ENCODE measurements around the gene EIF3A. TPM values are rescaled to one million over a fixed set of nuclear protein-coding genes. Genes with fewer than 3 reads are reported as not detected.

Gene EIF3A
- total RNA-seq, 1 experiment from 2014 or later = 82.6 TPM

GRCh38 chr10:119006451-119007210 is 74.0 kb downstream of the EIF3A start:
- DNase-seq (ENCODE audit: low read depth) = peak; percentile 86

GRCh38 chr10:119005362-119006043 is 75.1 kb downstream of the EIF3A start:
- DNase-seq (ENCODE audit: low read depth) = peak; percentile 39

DNA sequence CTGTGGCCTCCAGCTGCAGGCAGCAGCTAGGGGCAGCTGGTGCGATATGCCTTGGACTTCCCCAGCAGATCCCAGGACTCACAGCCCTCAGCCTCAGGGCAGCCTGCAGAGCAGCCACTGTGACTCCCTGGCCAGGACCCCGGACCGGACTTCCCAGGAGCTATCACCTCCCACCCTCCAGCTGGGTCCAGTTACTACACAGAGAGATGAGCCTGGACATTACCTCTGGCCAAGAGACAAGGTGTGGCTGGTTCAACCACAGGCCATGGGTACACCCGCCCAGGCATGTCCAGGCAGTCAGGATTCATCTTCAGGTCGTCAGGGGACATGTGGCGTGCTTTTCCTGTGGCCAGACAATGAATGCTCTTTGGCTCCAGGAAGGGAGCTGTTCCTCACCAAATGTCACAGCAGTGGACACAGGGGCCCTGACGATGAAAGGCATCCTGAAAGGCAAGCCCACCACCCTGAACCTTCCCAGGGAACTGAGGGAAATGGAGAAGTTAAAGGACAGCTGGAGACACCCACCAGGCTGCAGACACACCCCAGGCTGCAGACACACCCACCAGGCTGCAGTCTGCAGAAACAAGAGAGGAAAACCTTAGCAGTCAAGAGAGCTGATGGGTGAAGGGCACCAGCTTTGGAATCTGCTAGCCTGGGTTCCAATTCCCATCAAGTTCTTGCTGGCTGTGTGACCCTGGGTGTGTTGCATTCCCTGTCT is 76.9 kb downstream of the EIF3A start:
- no peak for DNase-seq (ENCODE audit: low read depth)

- DNase-seq (ENCODE audit: low read depth) = no peak
Observed at GRCh38 chr10:119001717-119002500, 78.7 kb downstream of the EIF3A start.

DNA sequence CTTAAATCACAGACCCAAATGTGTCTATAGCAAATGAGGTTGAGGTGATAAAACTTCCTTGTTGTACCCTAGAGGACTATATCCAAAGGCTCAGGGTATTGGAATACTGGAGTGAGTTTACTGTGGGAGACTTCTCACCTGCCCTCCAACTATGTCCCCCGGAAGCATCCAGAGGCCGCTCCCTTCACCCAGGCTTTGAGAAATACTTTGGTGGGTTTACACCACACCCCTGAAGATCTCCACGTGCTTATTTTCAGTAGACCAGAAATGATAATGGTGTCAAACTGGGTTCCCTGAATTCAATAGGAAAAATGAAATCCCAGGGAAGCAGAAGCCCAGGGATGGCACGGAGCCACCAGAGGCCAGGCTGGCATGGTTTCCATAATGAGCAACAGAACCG is 82.4 kb downstream of the EIF3A start:
- no peak for DNase-seq (ENCODE audit: low read depth)

GRCh38 chr10:118997379-118997778 is 83.2 kb downstream of the EIF3A start:
- no peak for DNase-seq (ENCODE audit: low read depth)

- no peak for DNase-seq (ENCODE audit: low read depth)
Observed at GRCh38 chr10:118995739-118996138, 84.9 kb downstream of the EIF3A start.

DNA sequence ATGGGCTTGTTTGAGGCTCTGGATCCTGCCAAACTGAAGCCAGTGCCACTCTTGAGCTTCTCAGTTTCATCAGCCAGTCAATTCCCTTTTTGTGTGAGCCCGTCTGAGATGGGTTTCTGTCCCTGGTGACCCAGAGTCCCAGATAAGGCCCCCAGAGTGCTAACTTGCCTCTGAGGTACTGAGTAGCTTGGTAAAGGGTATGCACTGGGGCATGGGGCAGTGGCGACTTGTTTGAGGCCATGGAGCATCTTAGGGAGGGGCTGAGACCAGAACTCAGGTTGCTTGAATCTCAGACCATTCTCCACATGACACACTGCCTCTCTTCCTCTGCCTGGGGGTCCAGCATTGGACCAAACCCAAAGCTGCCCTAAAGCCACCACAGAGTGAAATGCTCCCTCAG is 86.3 kb downstream of the EIF3A start:
- DNase-seq (ENCODE audit: low read depth) = no peak

DNA sequence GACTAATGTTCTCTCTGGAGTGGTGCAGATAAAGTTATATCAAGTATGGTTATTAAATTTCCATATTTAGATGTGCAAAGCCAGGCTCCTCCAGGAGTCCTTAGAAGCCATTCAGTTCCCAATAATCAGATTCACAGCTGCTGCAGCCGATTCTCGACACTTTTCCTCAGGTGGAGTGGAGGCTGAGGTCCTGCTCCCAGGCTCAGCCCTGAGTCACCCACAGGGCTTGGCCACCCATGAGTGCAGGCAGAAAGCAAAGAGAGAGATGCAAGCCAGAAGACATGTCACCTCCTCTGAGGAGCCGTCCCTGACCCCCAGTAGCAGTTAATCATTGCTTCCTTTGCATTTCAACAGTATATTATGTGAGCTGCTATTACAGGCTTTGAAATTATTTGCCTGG is 87.4 kb downstream of the EIF3A start:
- DNase-seq (ENCODE audit: low read depth) = no peak

DNA sequence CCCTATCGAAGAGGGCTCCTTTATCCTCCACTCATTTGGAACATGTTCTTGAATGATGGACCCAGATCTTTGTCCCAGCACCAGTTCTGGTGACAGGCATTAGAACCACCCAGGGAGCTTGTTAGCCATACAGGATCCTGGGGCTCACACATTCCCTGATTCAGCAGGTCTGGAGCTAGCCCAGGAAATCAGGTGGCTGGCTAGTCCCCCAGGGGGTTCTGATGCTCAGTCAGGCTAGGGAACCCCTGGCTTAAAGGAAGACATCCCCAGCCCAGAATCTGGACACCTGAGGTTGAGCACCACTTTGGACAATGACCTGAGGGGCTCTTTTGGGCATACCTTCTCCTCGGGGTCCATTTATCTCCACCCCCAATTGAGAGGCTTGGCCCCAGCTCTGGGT is 88.1 kb downstream of the EIF3A start:
- DNase-seq (ENCODE audit: low read depth) = no peak

DNA sequence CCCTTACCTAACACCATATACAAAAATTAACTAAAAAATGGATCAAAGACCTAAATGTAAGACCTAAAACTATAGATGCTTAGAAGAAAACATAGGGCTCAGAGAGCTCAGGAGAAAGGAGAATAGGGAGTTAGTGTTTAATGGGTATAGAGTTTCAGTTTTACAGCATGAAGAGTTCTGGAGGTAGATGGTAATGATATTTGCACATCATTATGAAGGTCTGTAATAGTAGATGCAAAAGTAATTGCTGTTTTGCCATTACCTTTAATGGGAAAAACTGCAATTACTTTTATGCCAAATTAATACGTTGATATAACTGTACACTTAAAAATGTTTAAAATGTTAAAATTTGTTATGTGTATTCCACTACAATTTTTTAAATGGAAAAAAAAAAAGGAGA is 90.3 kb downstream of the EIF3A start:
- DNase-seq (ENCODE audit: low read depth) = no peak

GRCh38 chr10:118986815-118987790 is 93.5 kb downstream of the EIF3A start:
- DNase-seq (ENCODE audit: low read depth) = no peak

DNA sequence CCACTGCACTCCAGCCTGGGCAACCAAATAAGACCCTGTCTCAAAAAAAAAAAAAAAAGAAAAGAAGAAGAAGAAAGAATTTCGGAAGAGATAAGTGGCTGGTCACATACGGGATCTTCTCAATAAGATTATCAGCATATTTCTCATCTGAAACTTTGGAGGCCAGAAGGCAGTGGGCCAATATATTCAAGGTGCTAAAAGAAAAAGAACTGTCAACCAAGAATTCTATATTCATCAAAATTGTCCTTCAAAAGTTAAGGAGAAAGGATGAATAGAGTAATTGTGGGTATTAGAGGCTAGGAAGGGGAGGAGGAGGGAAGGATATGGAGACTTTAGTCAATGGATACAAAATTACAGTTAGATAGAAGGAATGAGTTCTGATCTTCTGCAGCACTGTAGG is 95.0 kb downstream of the EIF3A start:
- DNase-seq (ENCODE audit: low read depth) = no peak

Other genes starting within 250 kb of the EIF3A start
- 3.7 and 4.7 TPM in 2 replicates for gene NANOS1, start 51.1 kb downstream of the EIF3A start, total RNA-seq (2014; rRNA removed; shearing (Covaris generic))
- gene DENND10, start 23.3 kb upstream of the EIF3A start, total RNA-seq (2014; rRNA removed; shearing (Covaris generic)) = 19.1 and 36.2 TPM in 2 replicates
- 14.1 and 27.9 TPM in 2 replicates for gene SFXN4, start 84.9 kb upstream of the EIF3A start, total RNA-seq (2014; rRNA removed; shearing (Covaris generic))
- gene PRDX3, start 98.0 kb upstream of the EIF3A start, total RNA-seq (2014; rRNA removed; shearing (Covaris generic)) = 171 and 179 TPM in 2 replicates
- 6.1 and 9.8 TPM in 2 replicates for gene GRK5, start 126.8 kb upstream of the EIF3A start, total RNA-seq (2014; rRNA removed; shearing (Covaris generic))

All from Daoy (cell line).